GM19397 (cell line): ENCODE measurements around the gene DNAJC8.
A peak's percentile ranks its signal among the peaks of the same experiment; 100 is the strongest.

Experiments used
- ATAC-seq: cut with Tn5 transposase; IDR thresholded peaks from one replicate; pipeline ENCODE4 v1.9.1; 2021; ENCODE audit warnings: mild to moderate bottlenecking, moderate library complexity; ENCODE audit not compliant: unreplicated experiment

The DNAJC8 gene

DNA sequence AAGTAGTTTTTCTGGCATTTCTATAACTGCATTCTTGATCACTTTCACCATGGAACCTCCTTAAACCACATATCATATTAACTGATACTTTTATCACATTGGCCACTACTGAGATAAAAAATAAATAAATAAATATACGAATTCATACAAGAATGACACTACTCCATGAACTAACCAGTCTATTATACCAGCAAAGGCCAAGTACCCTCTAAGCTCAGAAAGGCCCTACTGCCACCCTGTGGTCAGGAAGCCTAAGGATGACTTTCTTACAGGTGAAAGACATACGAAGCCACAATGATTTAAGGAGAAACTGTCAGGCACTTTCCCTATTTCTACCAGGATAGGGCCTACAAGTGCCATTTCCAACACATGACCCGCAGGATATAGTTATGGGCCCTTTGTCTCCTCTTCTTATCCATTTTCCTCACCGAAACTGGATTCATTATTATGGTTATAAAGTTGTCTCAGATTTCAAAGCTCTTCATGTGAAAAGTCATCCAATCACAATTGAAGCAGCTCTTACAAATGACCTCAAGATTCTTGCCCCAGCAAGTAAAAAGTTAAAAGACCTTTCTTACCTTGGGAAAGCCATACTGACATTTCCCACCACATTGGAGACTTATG, 23.9 kb downstream of the DNAJC8 start:
- no peak for ATAC-seq

DNA sequence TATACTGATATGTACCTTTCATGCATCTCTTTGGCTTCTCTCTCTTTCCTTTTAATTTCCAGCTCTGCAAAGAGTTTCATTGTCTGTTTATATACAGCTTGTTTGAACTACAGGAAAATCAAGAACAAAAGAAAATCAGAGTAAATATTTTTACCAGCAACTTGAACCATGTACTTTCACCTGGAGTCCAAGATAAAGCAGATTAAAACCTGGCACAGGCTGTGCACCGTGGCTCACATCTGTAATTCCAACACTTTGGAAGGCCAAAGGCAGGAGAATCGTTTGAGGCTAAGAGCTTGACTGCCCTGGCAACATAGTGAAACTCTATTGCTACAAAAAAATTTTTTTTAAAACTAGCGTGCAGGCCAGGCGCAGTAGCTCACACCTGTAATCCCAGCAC, 27.6 kb downstream of the DNAJC8 start:
- no peak for ATAC-seq

DNA sequence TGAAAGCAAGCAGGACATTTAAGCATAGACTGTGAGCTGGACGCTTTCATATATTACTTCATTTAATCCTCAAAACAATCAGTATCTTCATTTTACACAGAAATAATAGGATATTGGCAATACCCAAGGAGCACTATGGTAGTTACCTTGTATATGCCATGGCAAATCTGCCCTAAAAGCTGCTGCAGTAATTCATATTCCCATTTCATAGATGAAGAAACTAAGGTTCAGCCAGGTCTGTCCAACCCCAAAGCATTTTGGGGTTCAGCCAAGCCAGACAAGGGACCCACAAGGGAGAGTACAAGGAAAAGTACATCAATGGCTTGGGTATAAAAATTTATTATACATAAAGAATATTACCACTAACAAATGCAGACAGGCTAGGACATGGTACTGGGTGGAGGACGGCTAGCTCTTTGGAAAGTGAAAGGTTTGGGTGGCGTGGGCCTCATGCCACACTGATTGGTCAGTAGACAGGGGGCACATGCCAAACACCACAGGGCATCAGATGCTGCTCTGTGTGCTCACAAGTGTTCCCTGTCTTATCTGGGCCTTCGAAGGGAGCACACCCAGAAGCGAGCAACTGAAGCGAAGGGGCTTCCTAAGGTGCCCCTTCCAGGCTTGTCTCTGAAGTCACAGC, 32.5 kb downstream of the DNAJC8 start:
- ATAC-seq = no peak

DNA sequence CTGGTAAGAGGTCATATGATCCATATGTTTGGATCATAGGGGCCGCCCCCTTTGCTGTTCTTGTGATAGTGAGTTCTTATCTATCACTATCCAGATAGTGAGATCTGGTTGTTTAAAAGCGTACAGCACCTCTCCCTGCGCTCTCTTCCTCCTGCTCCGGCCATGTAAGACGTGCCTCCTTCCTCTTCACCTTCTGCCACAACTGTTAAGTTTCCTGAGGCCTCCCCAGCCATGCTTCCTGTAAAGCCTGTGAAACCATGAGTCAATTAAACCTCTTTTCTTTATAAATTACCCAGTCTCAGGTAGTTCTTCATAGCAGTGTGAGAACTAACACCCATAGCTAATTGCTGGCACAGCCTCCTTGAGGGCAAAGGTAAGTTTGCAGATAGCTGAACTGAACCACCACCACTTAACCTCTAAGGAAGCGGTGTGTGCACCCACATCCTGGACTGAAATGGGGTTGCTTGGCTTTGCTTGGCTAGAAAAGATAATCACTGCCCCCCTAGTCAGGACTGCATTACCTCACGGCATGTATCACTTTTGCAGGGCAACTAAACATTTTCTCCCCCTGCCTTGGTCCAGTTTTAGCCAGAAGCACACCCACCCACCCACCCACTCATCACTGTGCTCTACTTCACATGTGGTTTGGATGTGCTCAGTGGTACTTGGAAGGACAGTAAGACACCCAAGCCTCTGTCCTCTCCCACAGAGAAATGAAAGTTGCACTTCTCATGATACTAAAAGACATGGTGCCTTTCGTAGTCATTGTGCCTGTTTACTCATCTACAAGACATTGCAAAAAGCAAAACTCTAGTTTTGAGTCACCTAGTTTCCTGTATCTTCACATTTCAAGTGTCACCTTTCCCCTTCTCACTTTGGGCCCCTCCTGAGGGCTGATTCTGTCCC, 33.2 kb downstream of the DNAJC8 start:
- peak; percentile 75 for ATAC-seq

DNA sequence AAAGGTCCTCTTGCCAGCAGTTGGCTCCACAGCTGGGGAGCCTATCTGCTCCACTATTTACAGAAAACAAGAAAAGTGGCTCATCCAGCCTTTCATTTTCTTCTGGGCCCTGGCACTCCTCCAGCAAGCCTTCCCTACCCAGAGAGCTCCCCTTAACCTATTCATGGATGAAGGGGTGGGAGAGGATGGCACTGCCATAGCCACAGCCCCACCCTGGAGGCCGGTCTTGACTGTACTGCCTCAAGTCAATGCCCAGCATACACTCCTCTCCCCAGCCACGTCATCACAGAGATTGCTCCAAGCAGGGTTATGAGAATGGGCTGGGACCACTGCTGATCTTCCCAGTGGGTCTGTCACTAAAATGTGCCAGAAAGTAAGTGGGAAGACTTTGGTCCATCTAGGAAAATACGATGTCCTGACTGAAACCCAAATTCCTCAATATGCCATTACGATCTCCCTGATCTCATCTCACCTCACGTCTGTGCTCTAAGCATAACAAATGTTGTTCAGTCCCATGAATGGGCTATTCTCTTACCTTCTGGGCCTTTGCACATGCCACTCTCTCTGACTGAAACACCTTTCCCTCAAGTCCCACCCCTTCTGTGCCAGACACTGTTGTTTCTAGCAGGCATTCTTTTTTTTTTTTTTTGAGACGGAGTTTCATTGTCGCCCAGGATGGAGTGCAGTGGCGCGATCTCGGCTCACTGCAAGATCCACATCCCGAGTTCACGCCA, 35.0 kb downstream of the DNAJC8 start:
- no peak for ATAC-seq

DNA sequence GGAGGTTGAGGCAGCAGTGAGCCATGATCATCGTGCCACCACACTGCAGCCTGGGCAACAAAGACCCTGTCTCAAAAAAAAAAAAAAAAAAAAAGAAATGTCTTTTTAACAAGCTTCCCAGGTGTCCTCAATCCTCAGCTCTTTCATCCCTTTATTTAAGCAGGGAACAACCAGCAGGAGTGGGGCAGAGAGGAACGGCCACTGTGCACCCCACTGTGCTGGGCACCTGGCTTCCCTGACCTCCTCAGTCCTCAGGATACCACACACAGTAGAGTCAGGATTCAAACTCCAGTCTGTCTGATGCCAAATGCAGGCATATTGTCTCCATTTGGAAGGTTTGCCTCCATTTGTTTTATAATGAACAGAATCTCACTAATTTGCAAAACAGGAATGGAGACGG, 36.5 kb downstream of the DNAJC8 start:
- no peak for ATAC-seq

DNA sequence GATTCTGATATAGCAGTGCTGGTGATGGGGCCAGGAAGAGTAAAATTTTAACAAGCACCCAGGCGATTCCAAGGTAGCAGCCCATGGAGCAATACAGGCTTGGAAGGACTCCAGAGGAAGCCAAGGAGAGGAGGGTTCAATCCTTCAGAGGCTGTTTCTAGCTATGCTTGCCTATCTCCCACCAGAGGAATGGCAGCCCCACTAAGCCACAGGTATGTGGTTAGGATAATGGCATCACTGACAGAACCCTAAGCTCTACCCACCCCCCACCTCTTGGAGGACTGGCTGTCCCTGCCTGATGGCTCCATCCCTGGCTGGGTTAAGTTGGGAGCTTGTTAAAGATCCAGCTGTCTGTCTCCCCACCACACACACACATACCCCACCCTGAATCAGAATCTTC, 37.0 kb downstream of the DNAJC8 start:
- ATAC-seq = no peak

DNA sequence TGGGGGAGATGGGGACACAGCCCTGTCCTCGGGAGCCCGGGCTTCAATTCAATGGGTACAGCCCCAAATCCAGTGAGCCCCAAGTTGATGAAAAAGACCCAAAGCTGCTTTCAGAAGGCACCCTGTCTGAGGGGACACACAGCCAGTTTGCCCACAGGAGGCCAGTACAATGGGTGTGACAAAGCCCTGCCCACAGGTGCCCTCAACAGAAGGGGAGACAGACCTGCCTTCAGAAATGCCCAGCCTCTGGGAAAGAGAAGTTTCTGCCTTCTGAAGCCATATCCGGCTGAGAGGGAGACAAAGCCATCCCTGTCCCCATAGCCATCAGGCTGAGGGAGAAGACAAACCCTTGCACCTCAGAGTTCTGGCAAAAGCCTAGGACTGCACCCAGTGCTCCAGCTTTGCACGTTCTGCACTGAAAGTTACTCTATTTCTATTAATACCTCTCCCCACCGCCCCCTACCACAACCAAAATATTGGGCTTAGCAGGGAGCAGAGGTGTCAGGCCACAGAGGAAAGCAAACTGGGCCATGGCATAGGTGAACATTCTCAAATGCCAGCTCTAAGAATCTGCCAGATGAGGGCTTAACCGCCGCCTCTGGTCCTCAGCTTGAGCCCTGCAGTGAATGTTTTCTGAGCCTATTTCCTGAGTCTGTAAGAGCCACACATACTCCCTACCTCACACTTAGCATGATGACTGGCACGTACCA, 38.3 kb downstream of the DNAJC8 start:
- no peak for ATAC-seq

DNA sequence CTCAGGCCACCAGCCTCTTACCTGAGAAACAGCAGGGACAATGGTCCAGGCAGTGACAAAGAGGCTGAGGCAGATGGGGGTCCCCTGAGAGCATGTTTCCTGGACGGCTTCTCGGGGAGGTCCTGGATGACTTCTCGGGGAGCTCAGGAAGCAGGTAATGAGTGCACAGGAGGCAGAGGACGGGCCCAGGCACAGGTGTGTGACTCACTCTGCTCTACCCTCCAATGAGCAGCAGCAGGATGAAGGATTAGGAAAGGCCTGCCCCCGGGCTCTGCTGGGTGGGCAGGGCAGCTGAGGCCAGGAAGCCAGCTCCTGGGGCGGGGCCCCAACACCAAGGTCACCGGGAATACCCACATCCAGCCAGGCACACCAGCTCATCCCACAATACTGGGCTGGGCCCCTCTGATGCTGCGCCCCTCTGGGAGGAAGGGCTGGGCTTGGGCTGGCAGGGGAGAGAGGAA, 39.1 kb downstream of the DNAJC8 start:
- ATAC-seq = no peak

DNA sequence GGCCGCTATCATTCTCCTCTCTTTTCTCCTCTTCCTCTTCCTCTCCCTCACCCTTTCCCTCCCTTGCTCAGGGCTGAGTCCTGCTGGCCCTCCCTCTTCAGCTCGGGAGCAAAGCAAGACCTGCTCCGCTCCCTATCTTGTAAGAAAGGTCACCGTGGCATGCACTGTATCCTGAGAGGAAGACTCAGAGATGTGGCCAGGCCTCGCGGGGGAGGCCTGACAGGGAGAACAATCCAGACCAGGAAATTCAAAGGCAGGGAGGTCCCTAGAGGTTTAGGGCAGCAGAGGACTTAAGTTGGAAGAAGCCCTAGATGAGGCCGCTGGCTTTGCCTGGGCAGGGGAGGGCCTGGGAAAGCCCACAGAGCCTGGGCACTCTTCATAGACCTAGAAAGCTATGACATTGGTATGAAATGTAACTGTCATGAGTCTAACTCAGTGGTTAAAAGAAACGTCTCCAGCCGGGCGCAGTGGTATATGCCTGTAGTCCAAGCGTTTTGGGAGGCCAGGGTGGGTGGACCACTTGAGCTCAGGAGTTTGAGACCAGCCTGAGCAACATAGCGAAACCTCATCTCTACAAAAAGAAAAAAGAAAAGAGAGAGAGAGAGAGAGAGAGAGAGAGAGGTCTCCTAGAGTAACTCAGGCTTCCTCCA, 41.7 kb downstream of the DNAJC8 start:
- ATAC-seq = no peak

DNA sequence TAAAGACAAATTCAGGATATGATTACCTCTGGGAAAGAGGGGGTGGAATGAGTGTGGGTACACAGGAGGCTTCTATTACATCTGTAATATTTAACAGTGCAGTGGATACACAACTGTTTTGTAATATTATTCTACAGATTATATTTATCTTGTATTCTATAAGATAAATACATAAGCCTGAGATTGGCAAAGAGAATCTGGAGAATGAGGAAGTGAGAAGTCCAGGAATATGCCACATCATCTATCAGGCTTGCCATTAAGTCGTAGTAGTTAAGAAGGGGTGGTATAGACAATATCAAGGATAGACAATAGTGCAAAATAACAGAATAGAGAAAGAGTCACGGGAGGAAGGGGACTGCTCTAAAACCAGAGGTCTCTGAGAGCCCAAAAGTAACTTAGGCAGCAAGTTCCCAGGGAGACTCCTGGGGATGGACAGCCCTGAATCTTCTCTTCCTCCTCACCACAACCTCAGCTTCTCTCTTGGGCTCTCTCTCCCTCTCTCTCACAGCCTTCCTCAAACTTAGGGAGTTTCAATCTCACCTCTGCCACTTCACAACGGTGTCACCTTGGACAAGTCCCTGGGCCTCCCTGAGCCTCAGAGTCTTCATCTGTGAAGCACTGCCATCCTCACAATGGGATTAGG, 42.4 kb downstream of the DNAJC8 start:
- ATAC-seq = no peak

DNA sequence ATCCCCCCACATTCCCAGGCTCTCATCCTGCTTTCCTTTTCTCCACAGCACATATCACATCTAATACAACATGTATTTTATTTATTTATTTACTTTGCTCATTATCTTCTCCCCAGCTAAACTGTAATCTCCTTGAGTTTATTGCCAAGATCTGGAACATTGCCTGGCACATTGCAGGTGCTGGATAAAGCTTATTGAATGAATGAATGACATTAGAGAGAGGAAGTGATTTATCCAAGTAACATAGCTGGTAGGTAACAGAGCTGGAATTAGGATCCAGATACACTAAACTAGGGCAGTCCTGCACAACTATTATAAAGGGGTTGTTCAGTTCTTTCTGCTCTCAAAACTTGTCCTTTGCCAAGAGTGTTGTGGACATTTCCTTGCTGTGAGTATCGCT, 47.8 kb downstream of the DNAJC8 start:
- no peak for ATAC-seq

DNA sequence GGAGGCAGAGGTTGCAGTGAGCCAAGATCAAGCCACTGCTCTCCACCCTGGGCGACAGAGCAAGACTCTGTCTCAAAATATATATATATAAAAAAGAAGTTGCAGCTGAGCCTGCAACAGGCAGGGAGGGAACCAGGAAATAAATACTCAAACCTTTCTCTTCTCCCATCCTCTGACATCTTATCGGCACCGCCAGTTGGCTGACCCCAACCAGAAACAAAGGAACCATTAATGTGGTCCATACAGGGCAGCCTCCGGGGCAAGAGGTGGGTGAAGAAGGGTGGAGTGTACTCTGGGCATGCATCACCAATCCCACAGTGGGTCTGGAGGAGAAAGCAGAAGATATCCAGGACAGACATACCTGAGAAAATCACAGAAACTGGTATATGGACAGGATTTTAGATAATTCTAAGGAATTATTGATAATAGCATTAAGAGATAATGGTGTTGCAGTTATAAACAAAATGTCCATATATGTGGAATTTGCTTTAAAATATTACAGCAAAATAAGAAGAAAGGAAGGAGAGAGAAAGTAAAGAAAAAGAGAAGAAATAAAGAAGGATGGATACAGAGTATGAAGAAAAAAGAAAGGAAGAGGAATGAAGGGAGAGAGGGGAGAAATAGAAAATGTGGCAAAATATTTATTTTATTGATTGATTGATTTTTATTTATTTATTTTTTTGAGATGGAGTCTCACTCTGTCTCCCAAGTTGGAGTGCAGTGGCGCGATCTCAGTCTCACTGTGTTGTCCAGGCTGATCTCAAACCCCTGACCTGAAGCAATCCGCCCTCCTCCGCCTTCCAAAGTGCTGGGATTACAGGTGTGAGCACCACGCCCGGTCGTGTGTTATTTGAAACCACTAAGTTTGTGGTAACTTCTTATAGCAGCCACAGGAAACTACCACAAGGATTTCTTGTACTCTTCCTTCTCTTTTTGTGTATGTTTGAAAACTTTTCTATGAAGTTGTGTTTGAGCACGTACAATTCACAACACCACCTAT, 52.2 kb downstream of the DNAJC8 start:
- ATAC-seq = no peak

DNA sequence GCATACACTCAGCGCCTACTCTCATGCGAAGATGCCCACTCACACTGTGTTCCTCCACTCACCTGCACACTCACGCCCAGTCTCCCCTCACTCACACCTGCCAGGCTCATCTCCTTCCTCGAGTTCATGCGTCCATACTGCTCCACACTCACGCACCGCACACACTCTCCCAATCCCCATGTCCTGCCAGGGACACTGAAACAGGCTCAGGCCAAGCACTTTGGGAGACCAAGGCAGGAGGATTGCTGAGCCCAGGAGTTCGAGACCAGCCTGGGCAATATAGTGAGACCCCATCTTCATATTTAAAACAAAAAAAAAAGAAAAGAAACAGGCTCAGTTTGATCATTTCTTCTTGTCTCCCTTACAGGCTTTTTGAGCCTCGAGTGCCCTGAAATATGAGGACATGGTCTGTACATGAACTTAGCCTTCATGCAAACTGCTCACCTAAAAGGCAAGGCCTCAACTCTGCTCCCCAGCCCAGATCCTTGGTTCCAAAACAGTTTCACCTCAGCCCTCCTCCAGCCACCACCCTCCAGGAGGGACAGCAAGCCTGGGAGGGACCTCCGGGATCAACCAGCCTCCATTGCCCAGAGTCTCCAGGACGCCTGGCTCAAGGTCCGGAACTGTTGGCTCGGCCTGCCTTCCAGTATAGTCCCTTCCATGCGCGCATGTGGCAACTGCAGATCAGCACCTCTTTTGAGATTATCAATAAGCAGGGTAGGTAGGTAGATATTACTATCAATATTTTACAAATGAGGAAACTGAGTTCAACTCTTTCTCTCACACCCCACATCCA, 53.9 kb downstream of the DNAJC8 start:
- ATAC-seq = no peak

DNA sequence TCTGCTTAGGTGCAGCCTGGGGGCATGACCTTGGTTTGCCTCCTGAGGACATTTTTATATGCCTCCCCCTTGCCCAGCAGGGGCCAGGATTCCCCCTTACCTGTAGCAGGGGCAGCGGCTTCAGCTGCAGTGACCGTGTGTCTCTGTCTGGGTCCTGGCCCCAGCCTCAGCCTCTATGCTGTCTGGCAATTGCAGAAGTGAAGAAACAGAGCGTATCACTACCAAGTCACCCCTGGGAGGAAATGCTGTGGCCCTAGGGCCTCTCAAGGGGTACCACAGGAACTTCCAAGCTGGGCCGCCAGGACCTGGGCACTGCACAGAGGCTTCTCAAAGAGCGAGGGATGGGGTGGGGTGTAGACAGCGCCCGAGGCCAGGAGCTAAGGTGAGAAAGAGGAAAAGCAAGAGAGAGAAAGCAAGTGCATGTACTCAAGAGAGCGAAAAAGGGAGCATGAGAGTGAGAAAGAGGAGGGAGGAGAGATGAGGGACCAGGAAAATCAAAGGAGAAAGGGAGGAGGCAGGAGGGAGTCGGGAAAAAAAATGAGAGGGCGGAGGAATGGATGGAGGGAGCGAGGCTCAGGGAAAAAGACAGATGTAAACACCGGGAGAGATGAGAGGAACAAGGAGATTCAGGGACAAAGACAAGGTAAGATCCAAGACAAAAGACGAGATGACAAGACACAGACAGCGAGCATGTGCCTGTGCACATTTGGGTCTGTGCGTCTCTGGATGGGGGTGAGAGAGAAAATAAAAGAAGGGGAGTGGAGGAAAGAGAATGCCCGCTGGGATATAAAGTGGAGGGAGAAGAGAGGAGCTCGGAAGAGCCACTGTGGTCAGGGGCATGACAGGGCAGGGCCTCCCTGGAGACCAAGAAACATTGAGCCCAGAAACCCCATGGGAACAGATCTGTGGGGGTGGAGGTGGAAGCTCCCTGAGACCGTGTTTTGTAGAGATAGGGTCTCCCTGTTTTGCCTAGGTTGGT, 56.0 kb downstream of the DNAJC8 start, which contains the start of gene PTAFR:
Gene PTAFR, minus strand, starts transcription at position 199 of the 979 bp plus-strand sequence. CDS start 25,669 bp downstream, outside the sequence.
- ATAC-seq = peak; percentile 49

DNA sequence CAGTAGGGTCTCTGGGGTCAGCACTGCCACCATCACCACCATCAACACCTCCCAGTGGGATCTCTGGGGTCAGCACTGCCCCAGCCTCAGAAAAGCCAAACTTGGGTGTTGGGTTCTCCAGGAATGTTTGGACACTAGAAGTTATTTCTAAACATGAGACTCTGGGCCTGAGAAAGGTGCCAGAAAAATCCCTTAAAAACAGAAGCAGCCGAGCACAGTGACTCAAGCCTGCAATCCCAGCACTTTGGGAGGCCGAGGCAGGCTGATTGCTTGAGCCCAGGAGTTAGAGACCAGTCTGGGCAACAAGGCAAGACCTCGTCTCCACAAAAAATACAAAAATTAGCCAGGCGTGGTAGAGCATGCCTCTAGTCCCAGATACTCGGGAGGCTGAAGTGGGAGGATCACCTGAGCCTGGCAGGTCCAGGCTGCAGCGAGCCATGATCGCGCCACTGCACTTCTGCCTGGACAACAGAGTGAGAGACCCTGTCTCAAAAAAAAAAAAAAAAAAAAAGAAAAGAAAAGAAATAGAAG, 56.8 kb downstream of the DNAJC8 start:
- no peak for ATAC-seq
